NB4 (cell line): ENCODE results near the gene GTF2H1.
"Not testable (repeated sequence)": the region's sequence is repeated elsewhere in the genome, so short reads cannot be mapped to it uniquely, and the experiment has no call there.

Source experiments
- DNase-seq: peaks from one replicate; pipeline ENCODE4 v3.0.0; 2010; ENCODE audit warnings: low read depth
- H3K4me3 ChIP-seq: one replicate; pipeline ENCODE4 v1.5.1; 2011; ENCODE audit warnings: mild to moderate bottlenecking, low read depth, low read length, moderate library complexity
- CTCF ChIP-seq: IDR thresholded peaks from one replicate; pipeline ENCODE4 v1.5.1; 2012; ENCODE audit warnings: low read depth, low read length
- MAX ChIP-seq: IDR thresholded peaks from 2 replicates; pipeline ENCODE4 v1.6.1; 2011; ENCODE audit warnings: low read depth, low read length
- MYC ChIP-seq: IDR thresholded peaks from 2 replicates; pipeline ENCODE4 v1.6.1; 2011; ENCODE audit warnings: low read depth, low read length
- POLR2A ChIP-seq: IDR thresholded peaks from 2 replicates; pipeline ENCODE4 v1.6.1; 2011; ENCODE audit warnings: mild to moderate bottlenecking; ENCODE audit not compliant: insufficient read length; ENCODE audit errors: extremely low read depth

The GTF2H1 gene

GRCh38 chr11:18321578-18321968 lies 794 bp upstream of the GTF2H1 start:
- peak; percentile 46 for DNase-seq
- H3K4me3 ChIP-seq: peak overlapping the region; percentile 97

GRCh38 chr11:18322818-18323570 lies 627 bp downstream of the GTF2H1 start:
- TF ChIP-seq MAX (peak; percentile 72), CTCF (no peak)
- peak overlapping the region; percentile 97 for H3K4me3 ChIP-seq
- DNase-seq: peak; percentile 14

More at GRCh38 chr11:18321578-18321968, 794 bp upstream of the GTF2H1 start:
- TF ChIP-seq MYC (no peak), MAX (no peak), POLR2A (no peak), CTCF (no peak)

GRCh38 chr11:18323881-18324280 lies 1.5 kb downstream of the GTF2H1 start:
- H3K4me3 ChIP-seq: peak overlapping the region; percentile 97

GRCh38 chr11:18324381-18324780 lies 2.0 kb downstream of the GTF2H1 start:
- H3K4me3 ChIP-seq: peak overlapping the region; percentile 97
- peak; percentile 48 for DNase-seq
- TF ChIP-seq MAX (peak; percentile 55; the same call in 1 of the 2 replicates), CTCF (no peak)

More at GRCh38 chr11:18323881-18324280, 1.5 kb downstream of the GTF2H1 start:
- DNase-seq: not testable (repeated sequence)

GRCh38 chr11:18329196-18329870 lies 7.0 kb downstream of the GTF2H1 start:
- H3K4me3 ChIP-seq: no peak overlapping the region
- no peak for DNase-seq
- no peak for TF ChIP-seq MAX
- TF ChIP-seq POLR2A: no peak
- no peak for TF ChIP-seq MYC
- no peak for TF ChIP-seq CTCF

- TF ChIP-seq POLR2A: no peak
- TF ChIP-seq MYC: no peak
- no peak for TF ChIP-seq CTCF
- no peak for TF ChIP-seq MAX
- DNase-seq: no peak
These were observed 8.6 kb downstream of the GTF2H1 start for GRCh38 chr11:18330921-18331320.

More at GRCh38 chr11:18330921-18331320, 8.6 kb downstream of the GTF2H1 start:
- H3K4me3 ChIP-seq: no peak overlapping the region
